Measurements from ENCODE around the gene LRRC18. TPM values are rescaled to one million over a fixed set of nuclear protein-coding genes. Genes with fewer than 3 reads are reported as not detected.

The LRRC18 gene
- total RNA-seq, 1 donor from 2014 or later = 3.3 TPM

DNA sequence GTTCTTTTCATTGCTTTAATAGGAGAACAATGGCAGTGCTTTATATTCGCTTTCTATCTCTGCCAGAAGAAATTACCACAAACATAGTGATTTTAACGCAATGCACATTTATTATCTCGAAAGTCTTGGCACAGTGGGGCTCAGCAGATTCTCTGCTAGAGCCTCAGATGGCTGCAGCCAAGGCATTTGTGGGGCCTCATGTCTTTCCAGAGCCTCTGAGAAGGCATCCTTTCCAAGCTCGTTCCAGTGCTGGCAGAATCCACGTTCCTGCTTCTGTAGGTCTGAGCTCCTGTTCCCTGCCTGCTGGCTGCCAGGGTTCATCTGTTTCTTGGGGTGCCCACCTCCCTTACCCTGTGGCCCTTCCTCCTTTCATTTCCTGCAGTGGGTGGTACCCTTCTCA, 60.2 kb downstream of the LRRC18 start:
- intact Hi-C loops (cut with DNase I) = no loop called here
- no peak for DNase-seq

DNA sequence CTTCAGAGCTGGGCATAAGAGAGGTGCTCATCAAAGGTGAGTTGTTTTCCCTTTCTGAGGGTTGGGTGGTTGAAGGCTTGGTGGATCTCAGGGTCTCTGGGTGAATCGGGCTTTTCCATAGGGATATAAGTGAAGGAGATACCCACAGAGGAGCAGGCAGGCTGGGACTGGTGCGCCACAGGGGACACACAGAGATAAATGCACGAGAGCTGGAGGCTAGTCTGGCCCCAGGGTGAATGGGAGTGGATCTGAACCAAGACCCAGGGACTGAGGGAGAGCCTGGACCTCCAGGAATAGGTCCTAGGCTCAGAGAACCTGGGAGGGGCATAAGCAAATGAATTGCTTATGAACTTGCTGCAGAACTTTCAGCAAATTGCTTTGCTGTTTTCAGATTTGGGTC, 61.5 kb downstream of the LRRC18 start:
- no peaks in the 10 kb centered on the region for H3K27me3 ChIP-seq (ENCODE audit: low read depth)
- H3K9me3 ChIP-seq = no peaks in the 10 kb centered on the region
- H3K27ac ChIP-seq = no peak overlapping the region
- TF ChIP-seq, protein P1, sequence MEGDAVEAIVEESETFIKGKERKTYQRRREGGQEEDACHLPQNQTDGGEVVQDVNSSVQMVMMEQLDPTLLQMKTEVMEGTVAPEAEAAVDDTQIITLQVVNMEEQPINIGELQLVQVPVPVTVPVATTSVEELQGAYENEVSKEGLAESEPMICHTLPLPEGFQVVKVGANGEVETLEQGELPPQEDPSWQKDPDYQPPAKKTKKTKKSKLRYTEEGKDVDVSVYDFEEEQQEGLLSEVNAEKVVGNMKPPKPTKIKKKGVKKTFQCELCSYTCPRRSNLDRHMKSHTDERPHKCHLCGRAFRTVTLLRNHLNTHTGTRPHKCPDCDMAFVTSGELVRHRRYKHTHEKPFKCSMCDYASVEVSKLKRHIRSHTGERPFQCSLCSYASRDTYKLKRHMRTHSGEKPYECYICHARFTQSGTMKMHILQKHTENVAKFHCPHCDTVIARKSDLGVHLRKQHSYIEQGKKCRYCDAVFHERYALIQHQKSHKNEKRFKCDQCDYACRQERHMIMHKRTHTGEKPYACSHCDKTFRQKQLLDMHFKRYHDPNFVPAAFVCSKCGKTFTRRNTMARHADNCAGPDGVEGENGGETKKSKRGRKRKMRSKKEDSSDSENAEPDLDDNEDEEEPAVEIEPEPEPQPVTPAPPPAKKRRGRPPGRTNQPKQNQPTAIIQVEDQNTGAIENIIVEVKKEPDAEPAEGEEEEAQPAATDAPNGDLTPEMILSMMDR (IDR thresholded peaks at IDR 0.05) = no peak
- no peak for ATAC-seq
- intact Hi-C loops (cut with DNase I) = no loop called here
- H3K36me3 ChIP-seq = no peaks in the 10 kb centered on the region
- no peak overlapping the region for H3K4me3 ChIP-seq
- H3K4me1 ChIP-seq = no peaks in the 10 kb centered on the region
- no peak for DNase-seq

More for the DNA sequence above, 60.2 kb downstream of the LRRC18 start:
- H3K4me1 ChIP-seq = no peaks in the 10 kb centered on the region
- no peaks in the 10 kb centered on the region for H3K27me3 ChIP-seq (ENCODE audit: low read depth)
- TF ChIP-seq, protein P1 (IDR thresholded peaks at IDR 0.05) = no peak
- H3K27ac ChIP-seq = no peak overlapping the region
- H3K4me3 ChIP-seq = no peak overlapping the region
- H3K36me3 ChIP-seq = no peaks in the 10 kb centered on the region
- H3K9me3 ChIP-seq = no peaks in the 10 kb centered on the region
- no peak for ATAC-seq

DNA sequence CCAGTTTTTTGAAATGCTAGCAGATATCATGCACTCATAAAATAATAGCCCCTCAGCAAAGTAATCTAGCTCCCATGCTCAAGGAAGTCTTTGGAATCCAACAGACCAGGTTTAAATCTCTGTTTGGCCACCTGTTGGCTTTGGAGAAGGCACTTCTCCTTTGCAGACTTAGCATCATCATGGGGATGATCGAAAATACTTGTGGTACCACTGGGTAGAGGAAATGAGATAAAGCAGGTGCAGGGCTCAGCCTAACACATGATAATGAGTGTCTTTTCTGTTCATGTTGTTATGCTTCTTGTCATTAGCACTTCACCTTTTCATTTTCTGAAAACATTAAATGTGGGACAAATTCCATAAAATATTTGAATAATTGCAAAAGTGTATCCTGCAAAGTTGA, 67.4 kb downstream of the LRRC18 start:
- ATAC-seq = no peak
- intact Hi-C loops (cut with DNase I) = no loop called here

More for the DNA sequence above, 67.4 kb downstream of the LRRC18 start:
- Histone ChIP-seq H3K27me3 (ENCODE audit: low read depth) (no peaks in the 10 kb centered on the region), H3K4me3 (no peak overlapping the region), H3K9me3 (no peaks in the 10 kb centered on the region), H3K4me1 (no peaks in the 10 kb centered on the region), H3K36me3 (no peaks in the 10 kb centered on the region), H3K27ac (no peak overlapping the region)
- DNase-seq = no peak
- TF ChIP-seq, protein P1 (IDR thresholded peaks at IDR 0.05) = no peak

Small RNA genes within 50 kb of the gene (microRNA-seq; reads per million reads assigned to microRNA genes)
- gene MIR4294 (ENCODE audit: borderline number of aligned reads) = not detected

Other genes with a start within 250 kb of the LRRC18 start
- 18.7 TPM for gene VSTM4, start 175.7 kb upstream of the LRRC18 start, total RNA-seq
- gene FAM170B, start 194.2 kb upstream of the LRRC18 start, total RNA-seq = not detected
- 48.5 TPM for gene TMEM273, start 248.6 kb upstream of the LRRC18 start, total RNA-seq

Measured in lower lobe of right lung (tissue), 2 donors.